Putamen (tissue), 1 donor: ENCODE results near the gene ZNF292.
"Not testable (repeated sequence)": the region's sequence is repeated elsewhere in the genome, so short reads cannot be mapped to it uniquely, and the experiment has no call there.

Source experiments
- DNase-seq: peaks from one replicate; pipeline ENCODE4 v3.0.0-alpha.2; 2016; ENCODE audit warnings: low spot score

Gene ZNF292

GRCh38 chr6:87279196-87279595 lies 123.8 kb downstream of the ZNF292 start:
- no peak for DNase-seq

GRCh38 chr6:87281426-87281825 lies 126.1 kb downstream of the ZNF292 start:
- no peak for DNase-seq

DNA sequence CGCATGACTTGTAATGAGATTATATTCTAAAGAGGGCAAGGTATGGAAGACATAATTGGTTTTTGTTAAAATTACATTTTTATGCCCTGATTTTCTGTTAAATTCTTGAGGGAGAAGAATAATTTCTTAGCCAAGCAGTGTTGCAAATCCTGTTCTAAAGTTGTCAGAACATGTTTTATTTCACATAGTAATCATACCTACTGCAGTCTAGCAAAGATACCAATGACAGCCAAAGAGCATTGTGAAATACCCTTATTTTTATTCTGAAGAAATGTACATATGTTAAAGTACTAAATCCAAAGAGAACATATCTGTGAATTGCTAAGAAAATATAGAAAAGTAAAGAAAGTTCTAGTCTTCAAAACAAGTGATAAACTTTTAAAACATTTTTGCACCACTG lies 127.4 kb downstream of the ZNF292 start:
- DNase-seq = no peak

DNA sequence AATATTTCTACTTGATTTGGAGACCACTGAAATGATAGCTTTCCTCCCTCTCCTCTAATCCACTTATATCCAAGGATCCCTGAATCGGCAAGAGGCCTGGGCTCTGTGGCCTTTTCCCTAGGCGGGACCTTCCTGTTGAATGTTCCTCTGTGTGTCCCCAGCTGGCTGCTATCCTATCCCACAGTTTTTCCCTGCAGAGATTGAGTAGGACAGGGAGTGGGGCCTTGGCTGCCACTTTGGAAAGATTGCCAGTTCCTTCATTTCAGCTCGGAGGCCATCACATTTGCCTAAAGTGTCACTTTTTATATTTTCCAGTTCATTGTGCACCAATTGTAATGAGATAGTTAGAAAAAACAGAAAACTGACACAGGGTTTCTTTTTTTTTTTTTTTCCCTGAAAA lies 128.1 kb downstream of the ZNF292 start:
- no peak for DNase-seq

DNA sequence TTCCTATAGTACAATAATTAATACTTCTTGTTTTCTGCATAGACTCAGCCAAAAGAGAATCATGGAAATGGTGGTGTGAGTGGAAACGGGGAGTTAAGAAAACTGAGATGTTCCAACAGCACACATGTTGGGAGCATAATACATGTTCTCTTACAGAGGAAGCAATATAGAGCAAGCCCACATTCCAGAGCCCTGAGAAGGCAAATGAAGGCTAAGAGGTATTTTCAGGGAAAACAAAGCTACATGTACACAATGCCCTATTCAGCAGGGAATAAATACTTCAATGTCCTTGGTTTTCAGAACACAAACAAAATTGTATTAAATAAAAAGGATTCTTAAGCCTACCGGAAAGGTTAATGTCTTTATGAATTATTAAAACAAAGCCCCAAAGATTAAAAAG lies 131.9 kb downstream of the ZNF292 start:
- no peak for DNase-seq

- no peak for DNase-seq
Measured at GRCh38 chr6:87289571-87289970, 134.2 kb downstream of the ZNF292 start.

DNA sequence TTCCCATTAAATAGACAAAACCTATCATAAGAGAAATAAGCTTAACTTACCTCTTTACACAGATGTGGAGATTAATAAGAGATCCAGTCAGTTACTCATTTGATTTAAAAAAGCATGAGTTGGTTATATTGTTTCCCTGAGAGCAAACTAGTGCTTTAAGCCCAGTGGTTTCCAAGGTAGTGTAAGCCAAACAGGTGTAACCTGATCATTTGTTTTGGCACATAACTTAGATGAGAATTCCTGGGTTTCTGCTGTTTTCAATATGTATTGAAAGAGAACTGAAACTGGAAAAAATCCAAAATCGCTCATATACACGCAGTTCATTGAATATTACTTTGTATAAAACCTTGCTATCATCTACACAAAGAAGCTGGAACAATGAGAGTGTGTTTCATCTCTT lies 136.5 kb downstream of the ZNF292 start:
- no peak for DNase-seq

DNA sequence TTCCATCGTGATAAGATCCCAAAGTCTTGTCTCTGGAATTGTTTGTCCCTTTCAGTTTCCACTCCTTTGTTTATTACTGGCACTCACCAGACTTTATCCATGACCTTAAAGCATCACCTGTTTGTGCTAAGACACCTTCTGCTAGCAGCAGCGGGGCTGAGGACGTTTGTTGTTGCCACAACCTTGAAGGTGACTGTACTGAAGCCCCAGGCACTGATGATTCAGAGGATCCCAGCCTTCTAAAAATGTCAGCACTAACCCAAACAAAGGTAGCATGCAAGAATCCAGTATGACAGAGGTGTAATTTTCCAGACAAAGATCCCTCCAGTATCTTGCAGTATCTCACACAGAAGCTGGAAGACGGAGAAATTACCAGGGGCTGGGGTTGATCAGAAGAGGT lies 138.2 kb downstream of the ZNF292 start:
- DNase-seq = no peak

GRCh38 chr6:87297119-87297518 lies 141.8 kb downstream of the ZNF292 start:
- no peak for DNase-seq

DNA sequence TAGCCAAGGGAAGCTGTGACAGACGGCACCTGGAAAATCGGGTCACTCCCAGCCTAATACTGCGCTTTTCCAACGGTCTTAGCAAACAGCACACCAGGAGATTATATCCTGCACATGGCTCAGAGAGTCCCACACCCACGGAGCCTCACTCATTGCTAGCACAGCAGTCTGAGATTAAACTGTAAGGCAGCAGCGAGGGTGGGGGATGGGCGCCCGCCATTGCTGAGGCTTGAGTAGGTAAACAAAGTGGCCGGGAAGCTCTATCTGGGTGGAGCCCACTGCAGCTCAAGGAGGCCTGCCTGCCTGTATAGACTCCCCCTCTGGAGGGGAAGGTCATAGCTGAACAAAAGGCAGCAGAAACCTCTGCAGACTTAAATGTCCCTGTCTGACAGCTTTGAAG lies 145.9 kb downstream of the ZNF292 start:
- DNase-seq = not testable (repeated sequence)

DNA sequence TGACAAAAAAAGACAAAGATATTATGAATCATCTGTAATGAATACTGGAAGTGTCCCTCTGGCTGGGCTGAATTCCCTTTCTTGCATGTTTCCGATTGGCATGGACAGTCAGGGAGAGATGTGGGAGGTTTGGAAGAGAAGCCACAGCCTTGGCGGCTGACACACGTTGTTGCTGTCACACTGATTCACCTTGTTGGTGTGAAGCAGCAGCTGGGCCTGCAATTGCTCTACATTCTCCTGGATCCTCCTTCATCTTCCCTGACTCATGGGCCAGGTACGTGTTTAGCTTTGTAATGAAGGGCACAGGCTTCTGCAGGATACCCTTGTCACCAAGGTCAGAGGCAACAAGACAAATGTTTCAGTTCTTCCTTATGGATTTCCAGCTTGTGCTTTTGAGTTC lies 153.6 kb downstream of the ZNF292 start:
- DNase-seq = no peak

DNA sequence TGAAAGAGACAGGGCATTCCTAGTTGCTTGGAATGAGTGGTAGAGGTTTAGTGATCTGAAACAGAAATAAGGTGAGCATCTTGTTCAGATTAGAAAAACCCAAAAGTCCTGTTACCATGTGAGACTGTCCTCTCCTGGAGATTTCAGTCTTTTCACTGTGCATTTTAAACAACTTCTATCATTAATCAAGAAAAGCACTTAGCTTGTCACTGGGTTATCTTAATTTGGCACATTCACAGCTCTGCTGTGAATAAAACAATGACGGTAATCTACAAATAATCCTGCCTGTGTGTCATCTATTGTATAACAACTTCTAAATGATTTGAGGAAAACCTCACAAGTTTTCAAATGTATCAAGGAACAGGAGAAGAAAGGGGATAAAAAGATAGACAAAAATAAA lies 157.5 kb downstream of the ZNF292 start:
- DNase-seq = no peak
